Cardiac fibroblast (primary cell): ENCODE data around the gene RNASE8.
"Not testable (repeated sequence)": the region's sequence is repeated elsewhere in the genome, so short reads cannot be mapped to it uniquely, and the experiment has no call there.

Experiments used
- DNase-seq, 2 donors: peaks; one replicate each; pipeline versions ENCODE4 v3.0.0 to v3.0.0-alpha.2; 2010; ENCODE audit warnings: low read depth in 2 of 2
- H3K4me3 ChIP-seq, 2 donors: replicated peaks in 1 of 2; 1 replicate in 1 of 2; 2 replicates in 1 of 2; pipeline ENCODE4 v1.5.1; 2011; ENCODE audit warnings: low read depth in 2 of 2, low read length in 2 of 2, mild to moderate bottlenecking in 2 of 2, moderate library complexity in 1 of 2
- CTCF ChIP-seq: IDR thresholded peaks from one replicate; pipeline ENCODE4 v1.5.1; 2011; ENCODE audit warnings: low read depth, mild to moderate bottlenecking, low read length, inconsistent platforms

Gene RNASE8

GRCh38 chr14:21037156-21037555 is 20.5 kb upstream of the RNASE8 start:
- no peak for TF ChIP-seq CTCF
- no peak for DNase-seq
- H3K4me3 ChIP-seq = no peak overlapping the region

GRCh38 chr14:21038441-21039422 is 18.9 kb upstream of the RNASE8 start:
- TF ChIP-seq CTCF = no peak
- DNase-seq = peak; percentile 47 to 92
- no peak overlapping the region for H3K4me3 ChIP-seq

- peak; percentile 60 for TF ChIP-seq CTCF
- DNase-seq = peak; percentile 73 to 85
Measured at GRCh38 chr14:21039585-21040369, 17.8 kb upstream of the RNASE8 start.

GRCh38 chr14:21040370-21040925 is 17.2 kb upstream of the RNASE8 start:
- no peak overlapping the region for H3K4me3 ChIP-seq
- TF ChIP-seq CTCF = no peak
- no peak for DNase-seq

More at GRCh38 chr14:21039585-21040369, 17.8 kb upstream of the RNASE8 start:
- H3K4me3 ChIP-seq = no peak overlapping the region

GRCh38 chr14:21040941-21041340 is 16.7 kb upstream of the RNASE8 start:
- DNase-seq, H3K4me3 ChIP-seq: not testable (repeated sequence)

GRCh38 chr14:21041676-21042433 is 15.8 kb upstream of the RNASE8 start, which contains the start of gene RNASE7:
Gene RNASE7 (plus strand): TSS chr14:21042362. CDS start chr14:21042993, 631 bp downstream.
- DNase-seq = peak; percentile 36 to 46
- TF ChIP-seq CTCF = no peak
- no peak within 1 kb of the TSS for H3K4me3 ChIP-seq
